HS-5 (cell line): Measurements from ENCODE around the gene SFXN2.
A peak's percentile ranks its signal among the peaks of the same experiment; 100 is the strongest.
"Not testable (repeated sequence)": the region's sequence is repeated elsewhere in the genome, so short reads cannot be mapped to it uniquely, and the experiment has no call there.

Source experiments
- DNase-seq: peaks from one replicate; pipeline ENCODE4 v3.0.0-alpha.2; 2012; ENCODE audit warnings: low read depth

SFXN2 gene

DNA sequence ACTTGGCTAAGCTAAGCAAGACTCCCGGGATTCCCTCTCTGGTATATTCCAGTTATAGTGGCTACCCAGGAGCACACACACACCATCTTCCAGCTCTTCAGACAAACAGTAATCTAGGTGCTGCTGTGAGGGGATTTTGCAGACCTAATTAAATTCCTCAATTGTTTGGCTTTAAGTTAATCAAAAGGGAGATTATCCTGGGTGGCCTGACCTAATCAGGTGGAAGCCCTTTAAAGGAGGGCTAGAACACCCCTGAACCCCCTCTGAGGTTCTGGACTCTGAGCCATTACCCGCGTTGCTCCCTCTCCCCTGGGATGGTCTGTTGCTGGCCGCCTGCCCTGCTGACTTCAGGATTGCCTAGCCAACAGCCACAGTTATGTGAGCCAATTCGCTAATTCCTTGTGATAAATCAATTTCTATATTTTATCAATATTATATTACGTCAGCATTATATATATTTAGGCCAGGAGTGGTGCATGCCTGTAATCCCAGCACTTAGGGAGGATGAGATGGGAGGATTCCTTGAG lies 6.4 kb downstream of the SFXN2 start:
- DNase-seq = no peak

- DNase-seq = no peak
Observed at GRCh38 chr10:102721954-102722353, 7.5 kb downstream of the SFXN2 start.

- no peak for DNase-seq
Observed at GRCh38 chr10:102723989-102724388, 9.6 kb downstream of the SFXN2 start.

DNA sequence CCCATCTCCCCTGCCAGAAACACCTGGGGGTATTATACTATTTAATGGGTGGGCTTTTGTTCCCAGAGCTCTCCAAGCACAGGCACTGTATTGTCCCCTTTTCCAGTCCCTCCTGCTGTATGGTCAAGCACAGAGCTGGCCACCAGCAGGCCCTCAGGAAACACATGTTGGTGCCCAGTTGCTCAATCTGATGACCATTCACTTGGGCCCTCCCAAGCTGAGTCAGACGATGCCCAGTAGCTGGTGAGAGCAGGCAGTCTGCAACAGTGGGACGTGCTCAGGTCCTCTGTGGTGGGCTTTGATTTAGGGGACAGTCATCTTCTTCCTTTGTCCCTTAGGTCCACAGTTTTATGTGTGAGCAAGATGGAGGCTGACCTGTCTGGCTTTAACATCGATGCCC lies 11.8 kb downstream of the SFXN2 start:
- no peak for DNase-seq

- no peak for DNase-seq
Observed at GRCh38 chr10:102727037-102727818, 12.8 kb downstream of the SFXN2 start.

- no peak for DNase-seq
Observed at GRCh38 chr10:102729029-102730026, 14.9 kb downstream of the SFXN2 start.

- DNase-seq = no peak
Observed at GRCh38 chr10:102731222-102731800, 16.9 kb downstream of the SFXN2 start.

DNA sequence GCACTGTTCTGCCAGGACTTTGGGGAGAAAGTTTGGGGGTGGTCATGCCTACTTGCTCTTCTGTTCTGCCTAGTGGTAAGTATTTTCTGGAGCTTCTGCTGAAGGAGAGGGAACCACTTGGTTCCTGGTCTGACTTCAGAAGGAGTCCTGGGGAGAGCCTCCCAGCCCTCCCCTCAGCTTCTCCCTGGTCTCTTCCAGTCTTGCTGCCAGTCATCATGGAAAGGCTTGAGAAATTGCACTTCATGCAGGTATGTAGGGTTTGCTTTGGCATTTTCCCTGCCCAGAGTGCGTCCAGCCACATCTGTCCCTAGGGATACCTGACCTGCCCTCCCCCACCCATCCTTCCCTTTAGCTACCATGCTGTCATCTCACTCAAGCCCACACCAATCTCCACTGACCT lies 18.2 kb downstream of the SFXN2 start:
- no peak for DNase-seq

DNA sequence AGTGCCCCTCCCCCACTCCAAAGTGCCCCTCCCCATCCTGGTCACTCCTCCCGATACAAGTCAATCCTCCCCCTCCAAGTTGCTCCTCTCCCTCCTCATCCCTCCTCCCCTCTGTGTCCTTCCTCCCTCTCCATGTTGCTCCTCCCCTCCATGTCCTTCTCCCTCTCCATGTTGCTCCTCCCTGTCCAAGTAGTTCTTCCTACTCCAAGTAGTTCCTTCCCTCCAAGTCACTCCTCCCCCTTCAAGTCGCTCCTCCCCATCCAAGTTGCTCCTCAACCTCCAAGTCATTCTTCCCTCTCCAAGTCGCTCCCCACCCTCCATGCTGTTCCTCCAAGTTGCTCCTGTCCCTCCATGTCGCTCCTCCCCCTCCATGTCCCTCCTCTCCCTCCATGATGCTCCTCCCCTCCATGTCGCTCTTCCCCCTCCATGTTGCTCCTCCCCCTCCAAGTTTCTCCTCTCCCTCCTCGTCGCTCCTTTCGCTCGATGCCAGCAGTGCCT lies 20.7 kb downstream of the SFXN2 start:
- no peak for DNase-seq

DNA sequence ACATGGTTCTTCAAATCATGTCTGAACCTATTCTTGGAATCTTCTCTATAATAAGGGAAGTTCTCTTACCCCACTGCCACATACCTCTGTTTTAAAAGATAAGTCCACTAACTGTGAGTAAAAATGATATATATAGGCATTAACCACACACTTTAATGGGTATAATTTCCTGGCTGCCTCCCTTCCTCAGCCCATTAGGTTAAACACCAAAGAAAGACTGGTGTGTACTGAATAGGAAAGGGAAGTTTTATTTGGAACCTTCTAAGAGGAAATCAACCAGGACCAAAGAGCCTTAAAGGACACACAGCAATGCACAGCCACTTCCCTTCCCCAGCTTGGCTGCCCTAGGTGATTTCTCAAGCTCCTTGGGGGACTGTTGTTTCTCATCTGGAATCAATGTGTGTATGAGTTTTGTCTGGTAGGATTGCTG lies 24.3 kb downstream of the SFXN2 start:
- DNase-seq = no peak

DNA sequence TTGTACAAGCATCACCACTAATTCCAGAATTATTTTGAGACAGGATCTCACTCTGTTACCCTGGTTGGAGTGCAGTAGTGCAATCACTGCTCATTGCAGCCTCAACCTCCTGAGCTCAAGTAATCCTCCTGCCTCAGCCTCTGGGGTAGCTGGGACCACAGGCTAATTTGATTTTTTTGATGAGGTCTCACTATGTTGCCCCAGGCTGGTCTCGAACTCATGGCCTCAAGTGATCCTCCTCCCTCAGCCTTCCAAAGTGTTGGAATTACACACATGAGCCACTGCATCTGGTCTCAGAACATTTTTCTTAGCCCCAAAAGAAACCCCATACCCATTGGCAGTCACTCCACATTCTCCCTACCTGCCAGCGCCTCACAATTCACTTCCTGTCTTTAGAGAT lies 25.8 kb downstream of the SFXN2 start:
- DNase-seq = no peak

GRCh38 chr10:102741726-102742237 lies 27.3 kb downstream of the SFXN2 start:
- no peak for DNase-seq

DNA sequence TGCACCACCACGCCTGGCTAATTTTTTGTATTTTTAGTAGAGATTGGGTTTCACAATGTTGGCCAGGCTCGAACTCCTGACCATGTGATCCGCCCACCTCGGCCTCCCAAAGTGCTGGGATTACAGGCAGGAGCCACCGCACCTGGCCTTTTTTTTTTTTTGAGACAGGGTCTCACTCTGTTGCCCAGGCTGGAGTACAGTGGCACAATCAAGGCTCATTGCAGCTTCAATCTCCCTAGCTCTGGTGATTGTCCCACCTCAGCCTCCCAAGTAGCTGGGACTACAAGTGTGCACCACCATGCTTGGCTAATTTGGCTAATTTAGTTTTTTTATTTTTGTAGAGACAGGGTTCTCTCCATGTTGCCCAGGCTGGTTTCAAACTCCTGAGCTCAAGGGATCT lies 27.9 kb downstream of the SFXN2 start:
- not testable (repeated sequence) for DNase-seq

DNA sequence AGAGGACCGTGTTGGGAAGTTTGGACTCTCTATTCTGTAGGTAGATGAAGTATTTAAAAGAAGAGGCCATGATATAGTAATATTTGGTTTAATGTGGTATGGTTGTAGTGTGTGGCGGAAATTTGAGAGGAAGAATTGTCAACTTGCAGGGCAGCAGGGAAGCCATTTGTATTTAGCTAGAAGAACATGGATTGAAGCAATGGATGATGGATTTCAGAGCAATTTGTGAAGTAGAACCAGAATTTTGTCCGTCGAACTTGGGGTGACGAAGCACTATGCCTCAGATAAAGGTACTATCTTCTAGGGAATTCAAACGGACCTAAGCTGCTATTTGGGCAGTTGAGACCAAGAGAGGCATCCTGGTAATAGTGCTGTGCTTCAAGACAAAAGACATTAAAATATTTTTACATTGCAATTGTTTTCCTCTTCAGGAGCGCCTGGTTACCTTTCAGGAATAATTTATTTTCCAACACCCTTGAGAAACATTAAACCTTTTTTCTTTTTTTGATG lies 28.7 kb downstream of the SFXN2 start:
- no peak for DNase-seq

DNA sequence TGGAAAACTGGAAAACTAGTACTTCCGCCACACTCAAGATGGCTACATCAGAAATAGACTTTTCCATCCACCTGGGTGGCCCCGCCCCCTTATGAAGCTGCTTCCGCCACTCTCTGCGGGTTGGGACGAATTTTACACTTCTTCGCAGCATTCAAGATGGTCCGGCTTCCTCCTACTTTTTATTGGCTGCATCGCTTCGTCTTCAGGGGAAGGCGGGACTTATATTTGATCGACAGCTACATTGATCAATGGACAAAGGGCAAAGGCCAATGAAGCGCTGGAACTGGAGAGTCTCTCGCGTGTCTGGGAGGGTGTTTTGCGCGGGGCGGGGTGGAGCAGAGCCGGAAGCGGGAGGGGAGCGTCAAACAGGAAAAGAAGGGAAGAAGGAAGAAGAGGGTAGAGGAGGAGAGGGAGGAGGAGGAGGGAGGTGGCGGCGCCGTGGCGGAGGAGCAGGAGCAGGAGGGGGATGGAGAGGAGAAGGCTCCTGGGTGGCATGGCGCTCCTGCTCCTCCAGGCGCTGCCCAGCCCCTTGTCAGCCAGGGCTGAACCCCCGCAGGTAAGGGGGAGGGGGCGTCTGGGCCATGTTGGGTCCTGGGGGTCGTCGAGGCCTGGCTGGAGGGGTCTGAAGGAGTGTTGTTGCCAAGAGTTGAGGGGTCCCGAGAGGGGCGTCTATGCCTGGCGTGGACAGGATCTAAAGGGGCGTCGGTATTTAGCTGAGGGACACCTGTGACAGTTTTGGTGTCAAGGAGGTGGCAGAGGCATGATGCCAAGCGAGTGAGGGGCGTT lies 29.3 kb downstream of the SFXN2 start, which contains the start of gene WBP1L:
Gene WBP1L (plus strand): TSS at position 361 of the 786 bp plus-strand sequence. CDS start 106 bp downstream, at position 467.
- peak; percentile 97 for DNase-seq

GRCh38 chr10:102744374-102745051 lies 30.1 kb downstream of the SFXN2 start:
- DNase-seq = no peak

GRCh38 chr10:102745157-102745556 lies 30.7 kb downstream of the SFXN2 start:
- DNase-seq = no peak

DNA sequence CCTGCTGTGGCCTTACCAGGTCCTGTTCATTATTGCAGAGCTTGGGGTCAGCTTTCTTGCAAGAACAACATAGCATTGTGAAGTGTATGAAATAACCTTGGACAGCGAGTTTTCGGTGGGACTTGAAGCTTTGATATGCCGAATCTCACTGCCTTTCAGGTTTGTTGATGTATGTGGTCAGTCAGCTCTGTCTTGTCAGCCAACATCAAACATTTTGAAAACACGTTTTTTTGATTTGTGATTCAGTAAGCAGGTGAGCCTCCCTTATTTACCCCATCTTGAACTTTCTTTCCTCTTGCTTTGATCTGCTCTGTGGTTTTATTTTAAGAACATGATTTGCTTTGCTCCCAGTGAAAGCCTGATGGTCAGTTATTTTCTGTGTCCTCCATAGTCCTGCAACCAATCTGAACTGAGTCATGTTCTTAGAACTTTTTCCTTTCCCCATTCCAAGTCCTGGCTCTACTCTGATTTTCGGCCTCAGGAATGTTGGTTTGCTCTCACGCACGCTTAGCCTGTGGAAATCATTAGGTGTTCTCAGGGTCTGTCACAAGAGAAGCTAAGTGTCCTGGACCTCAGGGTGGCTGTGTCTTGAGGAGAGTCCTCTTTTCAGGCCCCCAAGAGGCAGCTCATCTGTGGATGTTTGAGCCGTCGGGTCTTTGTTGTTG lies 38.0 kb downstream of the SFXN2 start:
- no peak for DNase-seq

DNA sequence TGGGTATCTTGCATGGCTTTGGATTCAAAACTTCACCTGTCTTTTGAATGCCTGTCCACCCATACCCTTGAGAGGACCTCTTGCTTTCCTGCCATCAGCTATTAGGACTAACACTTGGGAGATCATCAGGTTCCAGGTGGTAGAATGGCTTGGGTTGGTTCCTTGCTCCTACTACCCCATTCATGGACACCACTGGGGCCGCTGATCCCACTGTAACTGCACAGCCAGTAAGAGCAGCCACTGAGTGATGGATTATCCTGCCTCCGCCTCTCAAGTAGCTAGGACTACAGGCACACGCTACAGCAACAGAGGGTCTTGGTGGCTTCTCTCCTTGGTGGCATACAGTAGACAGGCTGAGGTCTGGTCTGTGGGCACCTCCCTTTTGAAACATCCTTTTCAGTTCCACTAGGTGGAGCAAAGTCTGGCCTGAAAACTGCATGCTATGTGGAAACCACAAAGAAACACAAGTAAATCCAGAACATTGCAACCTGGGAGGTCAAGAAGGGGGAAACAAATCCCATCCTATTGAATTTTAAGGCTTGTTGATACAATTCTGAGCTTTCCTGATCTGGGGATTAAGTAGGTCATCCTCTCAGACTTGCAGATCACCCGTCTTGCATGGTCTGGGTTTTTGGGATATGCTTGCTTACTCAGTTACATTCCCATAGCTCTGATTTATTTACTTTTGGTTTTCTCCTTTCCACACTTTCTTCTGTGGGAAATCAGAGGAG lies 38.7 kb downstream of the SFXN2 start:
- no peak for DNase-seq
